Fibroblast of pulmonary artery (primary cell): Measurements from ENCODE around the gene MOV10L1.
A peak's percentile ranks its signal among the peaks of the same experiment; 100 is the strongest.

Source experiments
- DNase-seq: peaks from one replicate; pipeline ENCODE4 v3.0.0-alpha.2; 2010; ENCODE audit warnings: low read depth
- H3K4me3 ChIP-seq: replicated peaks from 2 replicates; pipeline ENCODE4 v1.5.1; 2011; ENCODE audit warnings: low read depth, mild to moderate bottlenecking, control low read depth, low read length, moderate library complexity
- TF ChIP-seq, protein P1 (sequence below): IDR thresholded peaks from 2 replicates; pipeline ENCODE4 v1.5.1; 2011; ENCODE audit warnings: mild to moderate bottlenecking, control low read depth, low read length, inconsistent platforms; ENCODE audit errors: missing control alignments

Gene MOV10L1

DNA sequence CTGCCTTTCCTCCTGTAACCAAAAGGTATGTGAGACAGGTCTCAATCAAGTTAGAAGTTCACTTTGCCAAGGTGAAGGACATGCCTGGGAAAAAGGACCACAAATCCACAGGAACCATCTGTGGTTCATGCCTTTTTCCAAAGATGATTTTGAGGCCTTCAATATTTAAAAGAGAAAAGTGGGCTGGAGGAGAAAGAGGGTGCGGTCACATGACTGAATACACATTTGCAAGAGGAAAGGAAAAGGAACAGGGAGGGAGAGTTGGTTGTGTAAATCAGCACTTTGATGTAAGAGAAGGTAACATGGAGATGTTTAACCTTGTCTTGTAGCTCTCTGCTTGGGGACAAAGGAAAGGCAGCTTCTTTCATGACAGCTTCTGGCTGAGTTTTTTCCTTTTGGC lies 21.2 kb downstream of the MOV10L1 start:
- TF ChIP-seq, protein P1, sequence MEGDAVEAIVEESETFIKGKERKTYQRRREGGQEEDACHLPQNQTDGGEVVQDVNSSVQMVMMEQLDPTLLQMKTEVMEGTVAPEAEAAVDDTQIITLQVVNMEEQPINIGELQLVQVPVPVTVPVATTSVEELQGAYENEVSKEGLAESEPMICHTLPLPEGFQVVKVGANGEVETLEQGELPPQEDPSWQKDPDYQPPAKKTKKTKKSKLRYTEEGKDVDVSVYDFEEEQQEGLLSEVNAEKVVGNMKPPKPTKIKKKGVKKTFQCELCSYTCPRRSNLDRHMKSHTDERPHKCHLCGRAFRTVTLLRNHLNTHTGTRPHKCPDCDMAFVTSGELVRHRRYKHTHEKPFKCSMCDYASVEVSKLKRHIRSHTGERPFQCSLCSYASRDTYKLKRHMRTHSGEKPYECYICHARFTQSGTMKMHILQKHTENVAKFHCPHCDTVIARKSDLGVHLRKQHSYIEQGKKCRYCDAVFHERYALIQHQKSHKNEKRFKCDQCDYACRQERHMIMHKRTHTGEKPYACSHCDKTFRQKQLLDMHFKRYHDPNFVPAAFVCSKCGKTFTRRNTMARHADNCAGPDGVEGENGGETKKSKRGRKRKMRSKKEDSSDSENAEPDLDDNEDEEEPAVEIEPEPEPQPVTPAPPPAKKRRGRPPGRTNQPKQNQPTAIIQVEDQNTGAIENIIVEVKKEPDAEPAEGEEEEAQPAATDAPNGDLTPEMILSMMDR, result no peak
- DNase-seq, result no peak
- no peak overlapping the region for H3K4me3 ChIP-seq

DNA sequence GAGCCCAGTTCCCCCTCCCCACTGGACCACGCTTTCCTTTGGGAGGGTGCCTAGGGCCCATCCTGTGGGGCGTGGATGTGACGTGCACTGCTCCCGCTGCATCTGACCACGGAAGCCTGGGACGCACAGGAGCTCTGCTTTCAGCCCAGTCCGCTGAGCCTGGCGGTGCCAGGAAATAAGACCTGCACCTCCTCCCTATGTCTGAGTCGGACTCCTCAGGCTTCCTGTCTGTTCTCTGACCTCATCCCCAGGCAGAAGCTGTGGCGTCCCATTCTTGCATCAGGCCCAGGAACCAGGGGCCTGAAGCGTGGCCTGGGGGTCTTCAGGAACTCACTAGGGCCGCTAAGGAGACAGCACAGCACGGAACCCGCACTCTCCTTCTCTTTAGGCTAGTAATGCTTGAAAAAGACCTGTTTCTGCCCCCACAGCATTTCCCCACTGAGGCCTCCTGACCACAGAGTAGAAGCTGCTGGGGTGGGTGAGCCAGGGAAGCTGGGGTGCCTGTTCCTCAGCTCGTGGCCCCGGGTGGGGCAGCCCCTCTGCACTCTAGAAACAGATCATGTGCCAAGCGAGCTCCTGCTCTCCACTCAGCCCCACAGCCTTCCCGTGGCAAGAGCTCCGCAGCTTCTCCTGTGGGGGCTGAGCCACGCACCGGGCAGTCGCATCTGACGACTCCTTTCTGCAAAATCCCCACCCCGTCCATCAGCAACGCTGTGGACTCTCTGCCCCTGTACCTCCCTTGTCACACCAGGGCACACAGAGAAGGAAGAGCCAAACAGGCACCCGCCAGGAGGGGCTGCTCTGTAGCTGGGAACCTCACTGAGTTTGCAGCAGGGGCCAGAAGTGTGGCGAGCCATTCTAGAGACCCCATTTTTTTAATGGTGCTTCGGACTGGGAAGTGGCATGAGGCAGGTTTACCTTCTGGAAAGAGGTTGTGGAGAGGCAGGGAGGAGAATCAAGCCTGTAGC lies 22.6 kb downstream of the MOV10L1 start:
- peak; percentile 92 for DNase-seq
- TF ChIP-seq, protein P1, result no peak
- H3K4me3 ChIP-seq, result no peak overlapping the region

DNA sequence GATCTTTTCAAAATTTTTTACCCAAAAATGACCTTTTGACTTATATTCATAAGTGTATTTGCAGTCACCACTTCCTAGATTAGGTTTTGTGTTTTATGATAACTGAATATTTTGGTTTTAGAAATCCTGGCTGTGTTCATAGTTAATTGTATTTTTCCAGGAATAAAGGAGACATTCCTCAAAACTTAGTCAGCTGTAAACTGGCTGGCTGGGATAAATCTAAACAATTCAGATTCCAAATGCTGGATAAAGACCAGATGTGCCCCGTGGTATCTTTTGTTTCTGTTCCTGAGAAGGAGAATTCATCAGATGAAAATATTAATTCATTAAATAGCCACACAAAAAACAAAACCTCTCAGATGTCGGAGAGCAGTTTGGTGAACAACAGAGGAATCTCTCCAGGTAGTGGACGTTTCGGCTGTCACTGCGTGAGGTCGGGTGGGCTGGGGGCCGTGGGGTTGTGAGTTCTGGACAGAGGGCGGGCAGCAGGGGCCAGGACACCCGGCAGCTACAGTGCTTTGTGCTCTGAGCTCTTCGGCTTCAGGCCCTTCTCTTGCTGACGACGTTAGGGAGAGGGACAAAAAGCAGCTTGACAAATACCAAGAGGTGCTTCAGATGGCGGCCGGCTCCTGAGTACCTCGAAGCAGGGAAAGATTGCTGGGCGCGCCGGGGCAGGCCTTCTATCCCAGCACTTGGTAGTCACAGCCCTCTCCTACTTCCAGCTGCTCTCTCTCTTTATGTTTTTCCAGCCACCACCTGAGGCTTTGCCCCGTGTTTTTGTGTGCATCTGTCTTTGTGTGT lies 24.6 kb downstream of the MOV10L1 start:
- peak overlapping the region; percentile 61 for H3K4me3 ChIP-seq
- peak; percentile 91 for DNase-seq
- TF ChIP-seq, protein P1, result no peak

DNA sequence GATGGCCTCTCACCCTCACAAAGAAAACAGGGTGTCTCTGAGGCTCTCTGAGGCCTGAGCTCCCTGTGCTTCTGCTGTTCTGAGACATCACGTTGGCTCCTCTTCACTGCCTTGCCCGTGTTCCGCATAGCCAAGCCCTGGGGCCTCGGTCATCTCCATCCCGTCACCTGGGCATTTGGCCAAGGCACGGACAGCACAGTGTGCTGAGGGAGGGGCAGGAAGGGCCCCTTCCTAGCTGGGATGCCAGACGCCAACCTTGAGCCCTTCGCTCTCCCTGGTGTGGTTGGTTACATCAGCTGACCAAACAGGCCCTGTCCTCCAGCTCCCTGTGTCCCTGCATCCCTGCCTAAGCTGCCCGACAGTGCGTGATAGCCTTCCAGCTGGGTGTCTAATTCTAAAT lies 25.9 kb downstream of the MOV10L1 start:
- peak; percentile 65 for DNase-seq
- H3K4me3 ChIP-seq, result peak overlapping the region; percentile 61
- TF ChIP-seq, protein P1, result no peak

DNA sequence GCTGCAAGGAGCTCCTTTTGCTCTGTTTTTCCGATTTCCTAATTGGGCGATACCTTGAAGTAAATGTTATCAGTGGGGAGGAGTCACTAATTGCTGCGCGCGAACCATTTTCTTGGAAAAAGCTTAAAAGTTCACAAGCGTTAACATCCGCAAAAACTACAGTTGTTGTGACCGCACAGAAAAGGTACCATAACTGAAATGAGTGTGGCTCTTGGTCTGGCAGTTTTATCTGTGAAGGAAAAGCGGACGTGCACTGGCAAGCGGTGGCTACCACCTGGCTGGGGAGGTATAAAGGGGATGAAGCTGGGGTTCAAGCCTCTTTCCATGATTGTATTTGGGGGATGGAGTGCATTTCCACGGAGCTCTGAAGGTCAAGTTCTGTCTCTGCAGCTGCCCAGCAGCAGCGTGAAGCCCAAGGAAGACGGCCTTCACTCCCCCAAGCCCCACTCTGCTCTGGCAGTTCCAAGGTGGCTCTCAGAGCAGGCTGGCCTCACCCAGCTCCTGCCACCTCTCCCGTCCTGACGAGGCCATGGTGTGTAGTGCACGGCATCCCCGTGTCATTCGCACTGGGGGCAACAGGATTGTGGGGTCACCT lies 27.5 kb downstream of the MOV10L1 start:
- DNase-seq, result no peak
- H3K4me3 ChIP-seq, result no peak overlapping the region
- TF ChIP-seq, protein P1, result no peak

DNA sequence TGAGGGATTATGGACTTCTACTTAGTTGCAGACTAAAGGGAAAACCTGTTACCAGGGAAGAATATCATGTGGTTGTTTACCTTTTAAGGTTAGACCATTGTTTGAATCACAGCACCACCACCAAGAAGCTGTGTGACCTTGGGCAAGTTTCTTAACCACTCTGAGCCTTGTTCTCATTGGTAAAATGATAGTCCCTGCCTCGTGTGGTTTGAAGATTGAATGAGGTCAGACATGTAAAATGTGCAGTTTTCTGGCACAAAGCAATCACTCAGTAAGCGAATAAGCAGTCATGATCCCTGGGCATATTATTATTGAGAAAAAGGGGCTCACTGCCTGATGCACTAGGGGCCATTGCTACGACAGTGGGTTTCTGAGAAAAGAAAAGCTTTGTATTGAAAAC lies 28.3 kb downstream of the MOV10L1 start:
- TF ChIP-seq, protein P1, result no peak
- no peak for DNase-seq
- no peak overlapping the region for H3K4me3 ChIP-seq
